ENCODE results near the gene DST. TPM values are rescaled to one million over a fixed set of nuclear protein-coding genes. Genes with fewer than 3 reads are reported as not detected.

DST gene
- total RNA-seq, 2 experiments from 2014 or later = 1.3 to 1.7 TPM

- H3K27ac Mint-ChIP-seq = no peak overlapping the region
- peaks cover 7% of the 10 kb centered on the region for H3K9me3 Mint-ChIP-seq
- DNase-seq = no peak
- no peak overlapping the region for H3K4me3 Mint-ChIP-seq
- intact Hi-C loops (cut with micrococcal nuclease) = no loop called here
- no peak for TF ChIP-seq CTCF (IDR thresholded peaks at IDR 0.05)
- ChIA-PET POLR2A (no interaction called here), CTCF (interaction anchor here (1.5 to 1.6 kb wide), 2 partner anchors 94 to 117 kb away, joined by 4 to 5 read pairs; no protein-coding TSS in a partner anchor)
- H3K36me3 Mint-ChIP-seq (ENCODE audit: low read depth) = no peaks in the 10 kb centered on the region
- no peaks in the 10 kb centered on the region for H3K27me3 Mint-ChIP-seq
- H3K4me1 Mint-ChIP-seq (ENCODE audit: low read depth) = no peaks in the 10 kb centered on the region
- no peak for ATAC-seq
Observed at GRCh38 chr6:56475736-56476457, 166.8 kb downstream of the DST start.

GRCh38 chr6:56474532-56474931 is 168.2 kb downstream of the DST start:
- no peak for DNase-seq
- no peak for ATAC-seq
- ChIA-PET CTCF (interaction anchor here (1.3 kb wide), 1 partner anchor 21 kb away, joined by 3 read pairs; no protein-coding TSS in a partner anchor), POLR2A (no interaction called here)
- Mint-ChIP-seq H3K27ac (no peak overlapping the region), H3K27me3 (no peaks in the 10 kb centered on the region), H3K4me3 (no peak overlapping the region), H3K9me3 (peaks cover 7% of the 10 kb centered on the region), H3K36me3 (ENCODE audit: low read depth) (no peaks in the 10 kb centered on the region), H3K4me1 (ENCODE audit: low read depth) (no peaks in the 10 kb centered on the region)
- intact Hi-C loops (cut with micrococcal nuclease) = no loop called here
- no peak for TF ChIP-seq CTCF (IDR thresholded peaks at IDR 0.05)

DNA sequence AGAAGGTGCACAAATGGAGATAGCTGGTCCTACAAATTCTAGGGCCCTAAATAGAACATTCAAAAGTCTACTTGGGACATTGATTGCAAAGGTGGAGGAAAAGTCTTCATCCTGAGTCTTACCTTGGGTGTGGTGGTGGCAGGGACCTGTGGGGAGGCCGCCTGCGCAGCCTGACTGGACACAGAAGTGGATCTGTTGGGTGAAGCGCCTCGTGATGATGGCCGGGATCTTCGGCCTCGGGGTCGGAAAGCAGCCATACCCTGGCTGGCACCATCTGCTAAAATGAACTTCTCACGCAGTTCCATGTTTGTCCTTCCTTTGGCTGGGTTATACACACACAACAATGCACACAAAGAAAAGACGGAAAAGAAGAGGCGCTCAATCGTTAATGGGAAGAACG is 179.2 kb downstream of the DST start:
- intact Hi-C loops (cut with micrococcal nuclease) = no loop called here
- Mint-ChIP-seq H3K9me3 (no peaks in the 10 kb centered on the region), H3K36me3 (ENCODE audit: low read depth) (no peaks in the 10 kb centered on the region), H3K27me3 (no peaks in the 10 kb centered on the region), H3K27ac (no peak overlapping the region), H3K4me3 (no peak overlapping the region), H3K4me1 (ENCODE audit: low read depth) (peaks cover 2% of the 10 kb centered on the region)
- ATAC-seq (no peak), DNase-seq (no peak)
- TF ChIP-seq CTCF (IDR thresholded peaks at IDR 0.05) = no peak
- POLR2A ChIA-PET = no interaction called here
- CTCF ChIA-PET = no interaction called here

DNA sequence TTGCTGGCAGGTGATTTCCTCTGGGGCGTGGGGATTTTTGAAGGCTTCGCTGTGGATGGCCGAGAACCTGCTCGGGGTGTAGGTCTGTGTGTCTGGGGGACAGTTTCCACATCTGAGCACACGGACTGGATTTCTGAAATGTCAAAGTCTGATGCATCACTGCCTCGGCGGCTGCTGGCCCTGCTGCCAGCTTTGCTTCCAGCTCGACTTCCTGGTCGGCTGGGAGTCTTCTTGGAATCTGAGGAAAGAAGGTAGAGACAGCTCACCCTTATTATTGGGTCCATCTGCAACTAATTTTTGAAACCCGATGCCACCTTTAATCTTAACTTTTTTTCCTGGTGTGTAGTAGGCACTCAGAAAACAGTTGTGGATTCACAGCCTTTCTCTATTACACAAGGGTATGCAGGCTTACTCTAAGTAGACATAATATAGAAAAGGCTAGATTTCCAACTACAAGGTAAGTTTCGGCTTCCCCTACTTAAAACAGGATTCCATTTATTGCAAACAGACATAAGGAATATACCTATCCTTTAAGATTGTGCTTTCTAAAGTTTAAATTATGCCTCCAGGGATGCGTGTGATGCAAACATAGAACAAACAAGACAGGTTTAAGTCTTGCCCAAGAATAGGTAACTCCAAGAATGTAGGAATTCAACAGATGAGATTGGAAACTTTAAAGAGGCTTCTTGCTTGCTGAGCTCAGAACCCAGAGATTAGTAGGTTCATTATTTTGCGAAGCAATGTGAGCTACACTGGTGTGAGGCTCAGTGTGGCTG is 183.5 kb downstream of the DST start:
- Mint-ChIP-seq H3K9me3 (no peaks in the 10 kb centered on the region), H3K4me1 (ENCODE audit: low read depth) (peaks cover 3% of the 10 kb centered on the region), H3K4me3 (no peak overlapping the region), H3K27me3 (no peaks in the 10 kb centered on the region), H3K36me3 (ENCODE audit: low read depth) (no peaks in the 10 kb centered on the region), H3K27ac (no peak overlapping the region)
- ChIA-PET POLR2A (no interaction called here), CTCF (no interaction called here)
- intact Hi-C loops (cut with micrococcal nuclease) = no loop called here
- no peak for TF ChIP-seq CTCF (IDR thresholded peaks at IDR 0.05)
- no peak for ATAC-seq
- DNase-seq = no peak

DNA sequence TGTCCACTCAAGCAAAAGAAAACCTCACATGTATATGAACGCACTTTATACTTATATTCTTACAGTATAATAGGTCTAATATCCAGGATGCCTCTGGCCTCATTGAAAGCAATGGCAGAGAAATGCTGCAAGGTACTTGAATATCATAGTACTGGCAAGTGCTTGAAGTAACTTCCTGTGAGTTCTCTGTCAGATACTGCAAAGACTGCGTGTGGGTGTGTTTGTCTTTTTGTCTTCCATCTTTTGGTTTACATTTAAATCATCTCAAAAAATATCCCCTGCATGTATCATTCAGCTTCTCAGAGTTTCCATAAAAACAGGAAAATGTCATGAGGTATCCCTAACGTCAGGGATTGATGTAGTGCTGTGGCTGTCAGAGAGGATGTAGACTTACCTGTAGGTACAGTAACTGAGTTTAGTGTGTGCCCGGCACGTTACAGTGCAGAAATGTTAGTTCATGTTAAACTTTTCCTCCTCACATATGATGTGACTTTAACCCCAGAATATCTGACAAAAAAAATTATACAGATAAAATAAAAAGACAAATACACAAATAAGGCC is 184.3 kb downstream of the DST start:
- DNase-seq (peak; percentile 4), ATAC-seq (peak; percentile 56)
- POLR2A ChIA-PET = no interaction called here
- TF ChIP-seq CTCF (IDR thresholded peaks at IDR 0.05) = no peak
- H3K9me3 Mint-ChIP-seq = no peaks in the 10 kb centered on the region
- no peak overlapping the region for H3K27ac Mint-ChIP-seq
- no peaks in the 10 kb centered on the region for H3K27me3 Mint-ChIP-seq
- H3K4me1 Mint-ChIP-seq (ENCODE audit: low read depth) = peaks cover 3% of the 10 kb centered on the region
- intact Hi-C loops (cut with micrococcal nuclease) = no loop called here
- no peaks in the 10 kb centered on the region for H3K36me3 Mint-ChIP-seq (ENCODE audit: low read depth)
- no peak overlapping the region for H3K4me3 Mint-ChIP-seq
- CTCF ChIA-PET = no interaction called here
